WTC11 (cell line): ENCODE data around the gene MFSD12. TPM values are rescaled to one million over a fixed set of nuclear protein-coding genes. Genes with fewer than 3 reads are reported as not detected.

Experiments
- ARID4B ChIP-seq: sonication (generic); formaldehyde crosslinking; IDR thresholded peaks from 2 replicates; pipeline ENCODE4 v1.8.0; 2023; ENCODE audit warnings: missing genetic modification reagents, mild to moderate bottlenecking, borderline replicate concordance
- ATF2 ChIP-seq: sonication (generic); formaldehyde crosslinking; IDR thresholded peaks from 2 replicates; pipeline ENCODE4 v1.8.1; 2022; ENCODE audit warnings: low read depth, missing genetic modification reagents, borderline replicate concordance
- ATF3 ChIP-seq: sonication (generic); formaldehyde crosslinking; conservative IDR thresholded peaks from 2 replicates; pipeline ENCODE4 v1.8.1; 2022; ENCODE audit warnings: mild to moderate bottlenecking, missing genetic modification reagents
- E2F4 ChIP-seq: sonication (generic); formaldehyde crosslinking; IDR thresholded peaks from 2 replicates; pipeline ENCODE4 v1.8.1; 2022; ENCODE audit warnings: low read depth, mild to moderate bottlenecking, moderate library complexity, missing genetic modification reagents, borderline replicate concordance
- ESRRA ChIP-seq: sonication (generic); formaldehyde crosslinking; IDR thresholded peaks from 2 replicates; pipeline ENCODE4 v1.8.1; 2022; ENCODE audit warnings: mild to moderate bottlenecking, missing genetic modification reagents, borderline replicate concordance
- FOXP1 ChIP-seq: sonication (generic); formaldehyde crosslinking; IDR thresholded peaks from 2 replicates; pipeline ENCODE4 v1.8.0; 2022; ENCODE audit warnings: missing genetic modification reagents, mild to moderate bottlenecking, moderate library complexity, borderline replicate concordance
- FOXP4 ChIP-seq: sonication (generic); formaldehyde crosslinking; IDR thresholded peaks from 2 replicates; pipeline ENCODE4 v1.8.0; 2022; ENCODE audit warnings: mild to moderate bottlenecking, missing genetic modification reagents
- PRRX2 ChIP-seq: fragments of 250-450 bp; sonication (Bioruptor Pico); IDR thresholded peaks from 2 replicates; pipeline ENCODE4 v1.8.0; 2021; ENCODE audit warnings: mild to moderate bottlenecking
- USF1 ChIP-seq: sonication (generic); formaldehyde crosslinking; IDR thresholded peaks from 2 replicates; pipeline ENCODE4 v1.8.0; 2022; ENCODE audit warnings: mild to moderate bottlenecking, missing genetic modification reagents
- ZBTB43 ChIP-seq: sonication (generic); formaldehyde crosslinking; IDR thresholded peaks from 2 replicates; pipeline ENCODE4 v1.8.1; 2023; ENCODE audit warnings: mild to moderate bottlenecking, missing genetic modification reagents
- ZNF121 ChIP-seq: sonication (generic); formaldehyde crosslinking; IDR thresholded peaks from 2 replicates; pipeline ENCODE4 v1.8.0; 2023; ENCODE audit warnings: missing genetic modification reagents
- ZNF232 ChIP-seq: sonication (generic); formaldehyde crosslinking; IDR thresholded peaks from 2 replicates; pipeline ENCODE4 v1.8.0; 2022; ENCODE audit warnings: mild to moderate bottlenecking, missing genetic modification reagents
- ZNF396 ChIP-seq: fragments of 250-450 bp; sonication (Bioruptor Pico); IDR thresholded peaks from 2 replicates; pipeline ENCODE4 v1.8.0; 2021; ENCODE audit warnings: mild to moderate bottlenecking, moderate library complexity, borderline replicate concordance
- total RNA-seq: library from RNA; stranded (reverse); gene quantifications from 3 replicates; pipeline ENCODE4 v1.2.3, GENCODE V29; 2021

MFSD12 gene
- total RNA-seq, 1 experiment from 2014 or later: 59.9 TPM

- TF ChIP-seq ATF2 (CRISPR knock-in tag) (no peak), USF1 (CRISPR knock-in tag) (no peak), ZNF232 (CRISPR knock-in tag) (no peak), ATF3 (CRISPR knock-in tag) (no peak), ZNF121 (no peak), PRRX2 (no peak), ZNF396 (no peak), ZBTB43 (CRISPR knock-in tag) (no peak), FOXP1 (CRISPR knock-in tag) (no peak), ESRRA (CRISPR knock-in tag) (no peak), FOXP4 (CRISPR knock-in tag) (no peak), E2F4 (CRISPR knock-in tag) (no peak), ARID4B (CRISPR knock-in tag) (no peak)
Observed at GRCh38 chr19:3538965-3539755, 18.2 kb downstream of the MFSD12 start, which contains the start of gene TEKTIP1 (continued).
